CD8-positive, alpha-beta memory T cell (primary cell): ENCODE data around the gene SUSD5. TPM values are rescaled to one million over a fixed set of nuclear protein-coding genes. Genes with fewer than 3 reads are reported as not detected.

Experiments
- CTCF ChIA-PET: fragments of 350-600 bp; sonication (Branson Sonifier 250); formaldehyde crosslinking; loops from one replicate; lab custom pipeline; 2021; ENCODE audit warnings: antibody characterized with exemption; lab: Charles Lee
- POLR2A ChIA-PET: fragments of 350-600 bp; sonication (Branson Sonifier 250); formaldehyde crosslinking; loops from one replicate; lab custom pipeline; 2021; ENCODE audit warnings: antibody characterized with exemption; lab: Charles Lee
- DNase-seq, 5 donors: peaks; one replicate each; pipeline versions ENCODE4 v3.0.0 to v3.0.0-alpha.2; 2020 to 2022; ENCODE audit warnings: mixed read lengths in 1 of 5
- H3K27ac ChIP-seq: one replicate; pipeline ENCODE4 v1.7.0; 2013; ENCODE audit warnings: low read depth, mild to moderate bottlenecking, low read length, moderate library complexity
- H3K27me3 ChIP-seq: 2 replicates; pipeline ENCODE4 v1.7.0; 2013; ENCODE audit warnings: low read length, mild to moderate bottlenecking; ENCODE audit not compliant: insufficient read depth, poor library complexity, severe bottlenecking
- H3K36me3 ChIP-seq: 2 replicates; pipeline ENCODE4 v1.7.0; 2013; ENCODE audit warnings: mild to moderate bottlenecking, low read length, moderate library complexity; ENCODE audit not compliant: insufficient read depth
- H3K4me1 ChIP-seq: 2 replicates; pipeline ENCODE4 v1.7.0; 2013; ENCODE audit warnings: mild to moderate bottlenecking, low read length, moderate library complexity; ENCODE audit not compliant: insufficient read depth
- H3K4me3 ChIP-seq: 2 replicates; pipeline ENCODE4 v1.7.0; 2013; ENCODE audit warnings: mild to moderate bottlenecking, low read length
- H3K9me3 ChIP-seq: 2 replicates; pipeline ENCODE4 v1.7.0; 2013; ENCODE audit warnings: mild to moderate bottlenecking, low read length
- H3K27ac Mint-ChIP-seq, 8 donors: one replicate each; pipeline ENCODE4 v1.8.0; 2020 to 2021; ENCODE audit warnings: mixed read lengths in 8 of 8, mild to moderate bottlenecking in 6 of 8, inconsistent platforms in 3 of 8, moderate library complexity in 3 of 8
- H3K27me3 Mint-ChIP-seq, 2 donors: one replicate each; pipeline ENCODE4 v1.8.0; 2020 to 2021; ENCODE audit warnings: mixed read lengths in 2 of 2, mild to moderate bottlenecking in 1 of 2, moderate library complexity in 1 of 2
- H3K36me3 Mint-ChIP-seq, 3 donors: one replicate each; pipeline ENCODE4 v1.8.0; 2020 to 2021; ENCODE audit warnings: mixed read lengths in 3 of 3, inconsistent platforms in 1 of 3, mild to moderate bottlenecking in 1 of 3
- H3K4me1 Mint-ChIP-seq, 3 donors: one replicate each; pipeline ENCODE4 v1.8.0; 2020 to 2021; ENCODE audit warnings: mixed read lengths in 3 of 3, inconsistent platforms in 1 of 3, mild to moderate bottlenecking in 1 of 3
- H3K4me3 Mint-ChIP-seq, 7 donors: one replicate each; pipeline ENCODE4 v1.8.0; 2020 to 2021; ENCODE audit warnings: mixed read lengths in 7 of 7, mild to moderate bottlenecking in 6 of 7, moderate library complexity in 4 of 7, inconsistent platforms in 2 of 7
- H3K9me3 Mint-ChIP-seq, 5 donors: one replicate each; pipeline ENCODE4 v1.8.0; 2020 to 2022; ENCODE audit warnings: mixed read lengths in 5 of 5, mild to moderate bottlenecking in 3 of 5, moderate library complexity in 2 of 5, inconsistent platforms in 1 of 5
- polyA plus RNA-seq: library from polyadenylated mRNA; unstranded; fragments of 300-500 nt; fragmentation: Illumina TruSeq; gene quantifications from one replicate; pipeline ENCODE4 v1.2.3, GENCODE V29; 2021
- total RNA-seq, 2 experiments: library from RNA; stranded (reverse); gene quantifications; one replicate each; pipeline ENCODE4 v1.2.3, GENCODE V29; 2021

SUSD5 gene
- total and polyA plus RNA-seq, 3 experiments from 2014 or later: not detected

GRCh38 chr3:33122991-33123390, 95.6 kb downstream of the SUSD5 start:
- peak overlapping the region in 1 of 8 donors; percentile 4 for H3K27ac Mint-ChIP-seq
- H3K4me3 Mint-ChIP-seq: no peak overlapping the region
- ChIA-PET POLR2A (no interaction called here), CTCF (interaction anchor here (1.2 kb wide), 1 partner anchor 8 kb away, joined by 9 read pairs; no protein-coding TSS in a partner anchor)
- H3K9me3 Mint-ChIP-seq: no peaks in the 10 kb centered on the region
- no peaks in the 10 kb centered on the region for H3K4me1 ChIP-seq
- peaks cover 0 to 2% of the 10 kb centered on the region in 2 donors for H3K27me3 Mint-ChIP-seq
- peaks cover 0 to 67% (median 20%) of the 10 kb centered on the region in 3 donors for H3K36me3 Mint-ChIP-seq
- no peak overlapping the region for H3K27ac ChIP-seq
- H3K27me3 ChIP-seq: no peaks in the 10 kb centered on the region
- peaks cover 4 to 17% (median 9%) of the 10 kb centered on the region in 3 donors for H3K4me1 Mint-ChIP-seq
- H3K4me3 ChIP-seq: no peak overlapping the region
- peaks cover 12% of the 10 kb centered on the region for H3K36me3 ChIP-seq
- DNase-seq: no peak
- H3K9me3 ChIP-seq: no peaks in the 10 kb centered on the region

- CTCF ChIA-PET: no interaction called here
- Mint-ChIP-seq H3K36me3 (peaks cover 0 to 45% (median 16%) of the 10 kb centered on the region in 3 donors), H3K4me1 (peaks cover 31 to 48% (median 33%) of the 10 kb centered on the region in 3 donors), H3K9me3 (no peaks in the 10 kb centered on the region), H3K27me3 (peaks cover 0 to 3% of the 10 kb centered on the region in 2 donors), H3K4me3 (no peak overlapping the region), H3K27ac (peak overlapping the region in 3 of 8 donors; percentile 1 to 74 (median 35))
- Histone ChIP-seq H3K36me3 (peaks cover 10% of the 10 kb centered on the region), H3K9me3 (no peaks in the 10 kb centered on the region), H3K4me1 (peaks cover 4% of the 10 kb centered on the region), H3K4me3 (no peak overlapping the region), H3K27me3 (no peaks in the 10 kb centered on the region), H3K27ac (no peak overlapping the region)
- POLR2A ChIA-PET: no interaction called here
- DNase-seq: no peak
Measured at GRCh38 chr3:33119891-33120290, 98.7 kb downstream of the SUSD5 start.

- Mint-ChIP-seq H3K4me3 (peak overlapping the region in 1 of 7 donors; percentile 51), H3K27ac (peak overlapping the region in 5 of 8 donors; percentile 2 to 71 (median 36)), H3K27me3 (peaks cover 0 to 3% of the 10 kb centered on the region in 2 donors), H3K4me1 (peaks cover 43 to 67% (median 45%) of the 10 kb centered on the region in 3 donors), H3K36me3 (peaks cover 0 to 28% (median 6%) of the 10 kb centered on the region in 3 donors), H3K9me3 (no peaks in the 10 kb centered on the region)
- CTCF ChIA-PET: interaction anchor here (1.5 to 4.7 kb wide), 2 partner anchors 8 to 13 kb away, joined by 3 to 31 read pairs; no protein-coding TSS in a partner anchor
- H3K27me3 ChIP-seq: no peaks in the 10 kb centered on the region
- no peak for DNase-seq
- no peaks in the 10 kb centered on the region for H3K36me3 ChIP-seq
- H3K9me3 ChIP-seq: no peaks in the 10 kb centered on the region
- peaks cover 18% of the 10 kb centered on the region for H3K4me1 ChIP-seq
- POLR2A ChIA-PET: no interaction called here
- no peak overlapping the region for H3K4me3 ChIP-seq
- no peak overlapping the region for H3K27ac ChIP-seq
Measured at GRCh38 chr3:33117461-33117860, 101.1 kb downstream of the SUSD5 start.

GRCh38 chr3:33115024-33115768, 103.4 kb downstream of the SUSD5 start:
- peak overlapping the region; percentile 59 for H3K27ac ChIP-seq
- H3K27me3 ChIP-seq: no peaks in the 10 kb centered on the region
- Mint-ChIP-seq H3K4me3 (peak overlapping the region; percentile 85 to 95 (median 87)), H3K36me3 (peaks cover 0 to 9% (median 2%) of the 10 kb centered on the region in 3 donors), H3K4me1 (peaks cover 49 to 81% (median 58%) of the 10 kb centered on the region in 3 donors), H3K9me3 (no peaks in the 10 kb centered on the region), H3K27ac (peak overlapping the region in 7 of 8 donors; percentile 44 to 89 (median 74)), H3K27me3 (peaks cover 0 to 3% of the 10 kb centered on the region in 2 donors)
- peak overlapping the region; percentile 85 for H3K4me3 ChIP-seq
- no peaks in the 10 kb centered on the region for H3K36me3 ChIP-seq
- DNase-seq: no peak
- ChIA-PET POLR2A (no interaction called here), CTCF (interaction anchor here (0.8 to 4.7 kb wide), 3 partner anchors 16 to 40 kb away, joined by 3 to 31 read pairs (median 15); no protein-coding TSS in a partner anchor)
- H3K9me3 ChIP-seq: no peaks in the 10 kb centered on the region
- peaks cover 19% of the 10 kb centered on the region for H3K4me1 ChIP-seq

GRCh38 chr3:33114622-33115023, 104.0 kb downstream of the SUSD5 start:
- peaks cover 19% of the 10 kb centered on the region for H3K4me1 ChIP-seq
- H3K9me3 ChIP-seq: no peaks in the 10 kb centered on the region
- peaks cover 0 to 8% (median 2%) of the 10 kb centered on the region in 3 donors for H3K36me3 Mint-ChIP-seq
- H3K27ac Mint-ChIP-seq: peak overlapping the region; percentile 73 to 90 (median 80)
- H3K4me3 Mint-ChIP-seq: peak overlapping the region; percentile 85 to 95 (median 87)
- H3K4me1 Mint-ChIP-seq: peaks cover 49 to 80% (median 58%) of the 10 kb centered on the region in 3 donors
- peaks cover 0 to 3% of the 10 kb centered on the region in 2 donors for H3K27me3 Mint-ChIP-seq
- H3K4me3 ChIP-seq: peak overlapping the region; percentile 85
- H3K9me3 Mint-ChIP-seq: no peaks in the 10 kb centered on the region
- H3K36me3 ChIP-seq: no peaks in the 10 kb centered on the region
- POLR2A ChIA-PET: interaction anchor here (0.8 to 1.2 kb wide), 2 partner anchors 9 to 17 kb away, joined by 3 read pairs; partner anchors contain the start of genes GLB1 and TMPPE
- CTCF ChIA-PET: interaction anchor here (1.4 to 4.7 kb wide), 3 partner anchors 16 to 40 kb away, joined by 4 to 31 read pairs (median 15); no protein-coding TSS in a partner anchor
- no peak for DNase-seq
- no peaks in the 10 kb centered on the region for H3K27me3 ChIP-seq
- H3K27ac ChIP-seq: peak overlapping the region; percentile 59

- ChIA-PET CTCF (interaction anchor here (0.9 to 4.7 kb wide), 5 partner anchors 17 to 646 kb away, joined by 3 to 31 read pairs (median 4); no protein-coding TSS in a partner anchor), POLR2A (interaction anchor here (0.6 to 1.2 kb wide), 6 partner anchors 8 to 424 kb away, joined by 3 to 6 read pairs (median 3); partner anchors contain the start of genes GLB1, TMPPE and UBP1)
- Histone ChIP-seq H3K27me3 (no peaks in the 10 kb centered on the region), H3K4me1 (peaks cover 19% of the 10 kb centered on the region), H3K9me3 (no peaks in the 10 kb centered on the region), H3K4me3 (peak within 1 kb of the TSS; percentile 85), H3K36me3 (no peaks in the 10 kb centered on the region), H3K27ac (peak within 1 kb of the TSS; percentile 82)
- Mint-ChIP-seq H3K9me3 (no peaks in the 10 kb centered on the region), H3K36me3 (peaks cover 0 to 4% (median 2%) of the 10 kb centered on the region in 3 donors), H3K4me3 (peak within 1 kb of the TSS; percentile 86 to 95 (median 87)), H3K27me3 (peaks cover 0 to 3% of the 10 kb centered on the region in 2 donors), H3K27ac (peak within 1 kb of the TSS; percentile 73 to 90 (median 84)), H3K4me1 (peaks cover 47 to 74% (median 58%) of the 10 kb centered on the region in 3 donors)
- peak; percentile 78 to 93 (median 83) for DNase-seq
Measured at GRCh38 chr3:33113772-33114621, 104.6 kb downstream of the SUSD5 start, which contains the start of gene CRTAP. Gene CRTAP, plus strand, starts transcription at chr3:33114014. Its CDS starts 64 bp downstream, at chr3:33114078.

- Histone ChIP-seq H3K27me3 (no peaks in the 10 kb centered on the region), H3K27ac (no peak overlapping the region), H3K9me3 (no peaks in the 10 kb centered on the region), H3K36me3 (no peaks in the 10 kb centered on the region), H3K4me1 (peaks cover 19% of the 10 kb centered on the region), H3K4me3 (no peak overlapping the region)
- CTCF ChIA-PET: interaction anchor here (0.8 to 2.8 kb wide), 3 partner anchors 20 to 676 kb away, joined by 3 to 9 read pairs (median 3); no protein-coding TSS in a partner anchor
- POLR2A ChIA-PET: interaction anchor here (1.0 kb wide), 1 partner anchor 335 kb away, joined by 8 read pairs; no protein-coding TSS in a partner anchor
- H3K4me3 Mint-ChIP-seq: peak overlapping the region in 6 of 7 donors; percentile 6 to 66 (median 21)
- H3K36me3 Mint-ChIP-seq: peaks cover 0 to 1% (median 0%) of the 10 kb centered on the region in 3 donors
- H3K27ac Mint-ChIP-seq: peak overlapping the region in 2 of 8 donors; percentile 50 to 51
- DNase-seq: no peak
- peaks cover 30 to 50% (median 43%) of the 10 kb centered on the region in 3 donors for H3K4me1 Mint-ChIP-seq
- H3K9me3 Mint-ChIP-seq: no peaks in the 10 kb centered on the region
- no peaks in the 10 kb centered on the region for H3K27me3 Mint-ChIP-seq
Measured at GRCh38 chr3:33111581-33111980, 107.0 kb downstream of the SUSD5 start.
